GM12892 (cell line): Measurements from ENCODE around the gene FHAD1.

Experiments
- POLR2A ChIP-seq: IDR thresholded peaks from 2 replicates; pipeline ENCODE4 v1.6.1; 2011; ENCODE audit warnings: low read depth, low read length, control low read depth
- TAF1 ChIP-seq: IDR thresholded peaks from 2 replicates; pipeline ENCODE4 v1.6.1; 2011; ENCODE audit warnings: low read depth, mild to moderate bottlenecking, control low read depth, low read length, borderline replicate concordance

DNA sequence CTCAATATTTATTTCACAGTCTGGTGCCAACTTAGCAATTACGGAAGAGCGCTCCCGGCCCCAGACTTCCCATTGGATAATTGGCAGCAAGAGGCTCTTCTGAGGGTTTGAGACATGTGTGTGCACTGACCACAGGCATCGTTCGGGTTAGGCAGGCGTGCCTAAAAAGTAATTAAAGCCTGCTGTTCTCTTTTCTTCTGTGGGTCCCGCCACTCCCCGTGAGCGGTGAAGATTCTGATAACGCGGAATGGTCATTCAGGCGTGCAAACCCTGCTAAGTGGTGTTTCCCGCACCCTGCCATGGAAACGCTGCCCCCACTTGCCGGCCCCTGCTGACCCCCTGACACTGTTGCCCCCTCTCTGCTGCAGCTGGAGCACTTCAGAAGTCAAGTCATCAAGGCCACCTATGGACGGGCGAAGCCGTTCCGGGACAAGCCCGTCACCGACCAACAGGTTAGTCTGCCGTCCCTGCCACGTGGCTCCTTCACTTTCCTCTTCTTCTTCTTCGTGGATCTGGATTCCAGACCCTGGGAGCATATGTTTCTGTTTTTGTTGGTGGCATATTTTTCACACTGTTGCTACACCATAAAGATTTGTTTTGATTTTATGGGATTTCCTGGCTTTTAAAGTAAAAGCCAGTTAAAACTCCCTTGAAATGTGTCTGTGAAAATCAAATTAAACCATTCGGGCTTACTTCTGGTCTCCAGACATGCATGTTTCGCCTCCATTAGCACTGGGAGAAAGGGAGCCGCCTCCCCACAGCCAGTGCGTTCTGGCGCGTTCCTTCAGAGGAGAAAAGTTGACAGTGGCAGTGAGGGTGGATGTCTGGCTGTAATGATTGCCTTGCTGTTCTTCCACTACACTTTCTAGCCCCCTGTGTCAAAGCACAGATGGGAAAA is 79.9 kb downstream of the FHAD1 start:
- TF ChIP-seq TAF1, result no peak
- TF ChIP-seq POLR2A, result no peak
